Activated CD8-positive, alpha-beta T cell treated with anti-CD3 and anti-CD28 coated beads for 36 hours (primary cell): Measurements from ENCODE around the gene OPCML. TPM values are rescaled to one million over a fixed set of nuclear protein-coding genes. Genes with fewer than 3 reads are reported as not detected.
A peak's percentile ranks its signal among the peaks of the same experiment; 100 is the strongest.

Experiments used
- ATAC-seq: fragments of 200-7000 bp; cut with Tn5 transposase; one replicate; pipeline ENCODE4 v1.10.0; 2021; ENCODE audit warnings: mild to moderate bottlenecking, moderate library complexity
- CTCF ChIA-PET: fragments of 350-600 bp; sonication (Branson Sonifier 250); formaldehyde crosslinking; loops from one replicate; lab custom pipeline; 2021; ENCODE audit warnings: antibody characterized with exemption; lab: Charles Lee
- POLR2A ChIA-PET: fragments of 350-600 bp; sonication (Branson Sonifier 250); formaldehyde crosslinking; loops from one replicate; lab custom pipeline; 2021; ENCODE audit warnings: antibody characterized with exemption; lab: Charles Lee
- DNase-seq: peaks from one replicate; pipeline ENCODE4 v3.0.0-alpha.2; 2020
- H3K27ac Mint-ChIP-seq: one replicate; pipeline ENCODE4 v1.8.0; 2021; ENCODE audit warnings: mild to moderate bottlenecking, mixed read lengths
- H3K27me3 Mint-ChIP-seq: one replicate; pipeline ENCODE4 v1.8.0; 2021; ENCODE audit warnings: mixed read lengths
- H3K36me3 Mint-ChIP-seq: one replicate; pipeline ENCODE4 v1.8.0; 2021; ENCODE audit warnings: low read depth, mixed read lengths
- H3K4me1 Mint-ChIP-seq: one replicate; pipeline ENCODE4 v1.8.0; 2021; ENCODE audit warnings: low read depth, mixed read lengths
- H3K4me3 Mint-ChIP-seq: one replicate; pipeline ENCODE4 v1.8.0; 2021; ENCODE audit warnings: mild to moderate bottlenecking, moderate library complexity, mixed read lengths
- H3K9me3 Mint-ChIP-seq: one replicate; pipeline ENCODE4 v1.8.0; 2021; ENCODE audit warnings: mixed read lengths
- CTCF ChIP-seq: fragments of 200-600 bp; IDR thresholded peaks from one replicate; pipeline ENCODE4 v1.8.0; 2022; ENCODE audit warnings: antibody characterized with exemption, mild to moderate bottlenecking
- intact Hi-C: fragments of 100-400 bp; cut with micrococcal nuclease; formaldehyde crosslinking; loops from one replicate; pipeline ENCODE4 v1.10.0; 2022
- total RNA-seq, 2 experiments: library from RNA; stranded (reverse); gene quantifications; one replicate each; pipeline ENCODE4 v1.2.3, GENCODE V29; 2021

The OPCML gene
- total RNA-seq, 2 experiments from 2014 or later = not detected

- intact Hi-C loops = no loop called here
- no peaks in the 10 kb centered on the region for H3K4me1 Mint-ChIP-seq
- H3K27me3 Mint-ChIP-seq = peaks cover 1% of the 10 kb centered on the region
- DNase-seq (no peak), ATAC-seq (no peak)
- peaks cover 3% of the 10 kb centered on the region for H3K9me3 Mint-ChIP-seq
- no peaks in the 10 kb centered on the region for H3K36me3 Mint-ChIP-seq
- TF ChIP-seq CTCF = no peak
- ChIA-PET CTCF (no interaction called here), POLR2A (no interaction called here)
- no peak overlapping the region for H3K27ac Mint-ChIP-seq
- no peak overlapping the region for H3K4me3 Mint-ChIP-seq
These were observed 425.9 kb downstream of the OPCML start for GRCh38 chr11:133106417-133106816.

DNA sequence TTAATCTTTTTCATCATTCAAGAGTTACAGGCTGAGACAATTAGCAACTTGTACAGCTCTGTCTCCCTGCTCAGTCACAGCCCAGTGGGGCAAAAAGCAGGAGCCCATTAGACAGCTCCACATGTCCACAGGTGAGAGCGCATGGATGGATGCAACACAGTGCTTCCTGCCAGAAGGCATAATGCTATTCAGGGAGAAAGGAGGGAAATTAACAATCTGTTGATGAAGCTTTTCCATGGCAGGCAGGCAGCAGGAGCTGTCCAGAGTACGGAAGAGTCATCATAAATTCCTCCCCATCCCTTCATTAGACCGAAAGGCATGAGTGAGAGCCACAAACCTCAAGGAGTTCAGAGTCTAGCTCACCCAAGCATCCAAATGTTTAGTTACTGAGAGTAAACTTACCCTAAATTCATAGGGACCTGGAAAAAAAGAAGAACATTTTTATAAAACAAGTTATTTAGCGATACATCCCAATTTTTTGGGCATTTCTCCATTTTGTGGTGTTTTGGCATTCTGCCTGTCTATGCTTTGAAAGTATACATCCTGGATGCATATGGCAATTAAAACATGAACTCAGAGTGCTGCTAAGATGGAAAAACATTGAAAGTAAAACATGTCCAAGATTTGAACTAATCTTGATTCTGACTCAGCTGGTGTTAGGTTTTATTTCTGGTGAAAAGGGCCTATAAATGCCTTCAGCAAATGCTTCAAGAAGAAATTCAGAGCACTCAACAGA lies 428.1 kb downstream of the OPCML start:
- intact Hi-C loops = no loop called here
- H3K27ac Mint-ChIP-seq = no peak overlapping the region
- H3K9me3 Mint-ChIP-seq = peaks cover 6% of the 10 kb centered on the region
- ChIA-PET POLR2A (no interaction called here), CTCF (interaction anchor here (1.1 kb wide), 1 partner anchor 30 kb away, joined by 3 read pairs; no protein-coding TSS in a partner anchor)
- no peaks in the 10 kb centered on the region for H3K4me1 Mint-ChIP-seq
- no peak for DNase-seq
- H3K36me3 Mint-ChIP-seq = no peaks in the 10 kb centered on the region
- H3K27me3 Mint-ChIP-seq = peaks cover 1% of the 10 kb centered on the region
- no peak overlapping the region for H3K4me3 Mint-ChIP-seq
- TF ChIP-seq CTCF = no peak
- no peak for ATAC-seq

GRCh38 chr11:133096981-133097380 lies 435.3 kb downstream of the OPCML start:
- TF ChIP-seq CTCF = no peak
- POLR2A ChIA-PET = no interaction called here
- H3K36me3 Mint-ChIP-seq = no peaks in the 10 kb centered on the region
- CTCF ChIA-PET = no interaction called here
- intact Hi-C loops = no loop called here
- no peaks in the 10 kb centered on the region for H3K4me1 Mint-ChIP-seq
- DNase-seq = no peak
- no peak overlapping the region for H3K27ac Mint-ChIP-seq
- peaks cover 12% of the 10 kb centered on the region for H3K9me3 Mint-ChIP-seq
- no peak overlapping the region for H3K4me3 Mint-ChIP-seq
- H3K27me3 Mint-ChIP-seq = no peaks in the 10 kb centered on the region
- ATAC-seq = no peak

DNA sequence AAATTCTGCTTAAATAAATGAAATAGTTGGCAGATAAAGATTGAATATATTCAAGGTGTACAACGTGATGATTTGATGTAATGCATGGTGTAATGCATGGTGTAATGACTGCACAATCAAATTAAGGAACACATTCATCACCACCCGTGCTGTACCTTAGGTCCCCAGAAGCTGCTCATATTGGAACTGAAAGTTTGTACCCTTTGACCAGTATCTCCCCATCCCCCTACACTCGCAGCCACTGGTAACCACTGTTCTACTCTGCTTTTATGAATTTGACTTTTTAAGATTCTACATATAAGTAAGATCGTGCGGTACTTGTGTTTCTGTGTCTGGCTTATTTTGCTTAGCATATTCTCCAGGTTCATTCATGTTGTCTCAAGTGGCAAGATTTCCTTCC lies 445.8 kb downstream of the OPCML start:
- Mint-ChIP-seq H3K36me3 (no peaks in the 10 kb centered on the region), H3K4me3 (no peak overlapping the region), H3K4me1 (peaks cover 2% of the 10 kb centered on the region), H3K27me3 (peaks cover 37% of the 10 kb centered on the region), H3K9me3 (no peaks in the 10 kb centered on the region), H3K27ac (no peak overlapping the region)
- TF ChIP-seq CTCF = no peak
- intact Hi-C loops = no loop called here
- no peak for ATAC-seq
- DNase-seq = no peak
- POLR2A ChIA-PET = interaction anchor here (0.6 kb wide), 1 partner anchor 204 kb away, joined by 3 read pairs; no protein-coding TSS in a partner anchor
- CTCF ChIA-PET = interaction anchor here (1.8 kb wide), 1 partner anchor 748 kb away, joined by 5 read pairs; no protein-coding TSS in a partner anchor

- H3K27ac Mint-ChIP-seq = no peak overlapping the region
- intact Hi-C loops = no loop called here
- ChIA-PET POLR2A (no interaction called here), CTCF (interaction anchor here (0.8 to 1.5 kb wide), 3 partner anchors 9 to 749 kb away, joined by 3 read pairs; no protein-coding TSS in a partner anchor)
- no peaks in the 10 kb centered on the region for H3K9me3 Mint-ChIP-seq
- H3K27me3 Mint-ChIP-seq = peaks cover 38% of the 10 kb centered on the region
- peaks cover 2% of the 10 kb centered on the region for H3K4me1 Mint-ChIP-seq
- peak; percentile 80 for TF ChIP-seq CTCF
- peak overlapping the region; percentile 10 for H3K4me3 Mint-ChIP-seq
- peak; percentile 69 for DNase-seq
- H3K36me3 Mint-ChIP-seq = no peaks in the 10 kb centered on the region
- ATAC-seq = peak; percentile 94
These were observed 449.3 kb downstream of the OPCML start for GRCh38 chr11:133082841-133083488.
